ENCODE measurements around the gene MYO1E.
"Not testable (repeated sequence)": the region's sequence is repeated elsewhere in the genome, so short reads cannot be mapped to it uniquely, and the experiment has no call there.

MYO1E gene

DNA sequence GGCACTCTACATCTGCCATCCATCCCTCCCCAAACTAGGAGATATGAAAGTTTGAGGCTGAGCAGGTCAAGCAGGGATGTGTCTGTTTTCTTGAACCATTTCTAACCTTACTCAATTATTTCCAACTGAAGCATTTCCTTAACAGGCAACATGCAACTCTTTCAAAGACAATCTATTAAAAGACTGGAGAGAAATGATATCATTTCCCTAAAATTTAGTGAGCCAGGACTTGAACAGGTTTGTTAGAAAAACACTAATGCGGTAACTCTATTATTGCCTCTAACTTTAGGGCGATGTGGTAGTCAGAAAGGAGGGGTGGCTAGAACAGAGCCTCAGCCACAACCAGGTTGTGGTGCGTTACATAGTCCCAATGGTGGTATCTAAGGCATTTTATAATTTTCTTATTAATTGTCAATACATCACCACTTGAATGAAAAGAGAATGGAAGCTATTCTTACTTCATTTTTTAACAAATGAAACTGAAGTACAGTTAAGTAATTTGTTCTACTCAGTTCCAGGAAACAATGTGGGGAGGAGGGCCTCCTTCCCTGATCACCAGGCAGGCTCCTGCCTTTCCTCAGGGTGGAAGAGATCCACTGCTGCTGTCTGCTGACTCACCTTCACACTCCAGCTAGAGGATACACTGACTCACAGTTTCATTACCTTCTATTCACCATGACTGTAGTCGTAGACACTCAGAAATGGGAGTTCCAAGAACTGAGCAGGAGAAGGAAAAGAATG, 22.8 kb downstream of the MYO1E start:
- DNase-seq, result peak; percentile 34 to 45

DNA sequence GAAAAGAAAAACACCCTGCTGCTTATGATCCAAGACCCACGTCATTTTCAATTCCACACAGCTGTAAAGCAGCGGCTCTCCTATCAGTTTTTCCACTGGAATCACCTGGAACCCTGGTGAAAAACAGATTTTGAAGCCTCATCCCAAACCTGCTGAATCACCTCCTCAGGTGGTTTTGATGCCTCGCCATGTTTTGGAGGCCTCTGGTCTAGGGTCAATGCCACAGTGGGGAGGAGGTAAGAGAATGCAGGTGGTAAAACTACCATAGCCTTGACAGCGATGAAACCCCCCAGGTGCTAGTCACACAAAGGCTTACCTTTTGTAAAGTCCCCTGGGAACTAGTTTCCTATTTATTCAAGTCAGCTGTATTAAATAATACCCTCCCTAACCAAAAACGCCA, 24.8 kb downstream of the MYO1E start:
- no peak for DNase-seq

DNA sequence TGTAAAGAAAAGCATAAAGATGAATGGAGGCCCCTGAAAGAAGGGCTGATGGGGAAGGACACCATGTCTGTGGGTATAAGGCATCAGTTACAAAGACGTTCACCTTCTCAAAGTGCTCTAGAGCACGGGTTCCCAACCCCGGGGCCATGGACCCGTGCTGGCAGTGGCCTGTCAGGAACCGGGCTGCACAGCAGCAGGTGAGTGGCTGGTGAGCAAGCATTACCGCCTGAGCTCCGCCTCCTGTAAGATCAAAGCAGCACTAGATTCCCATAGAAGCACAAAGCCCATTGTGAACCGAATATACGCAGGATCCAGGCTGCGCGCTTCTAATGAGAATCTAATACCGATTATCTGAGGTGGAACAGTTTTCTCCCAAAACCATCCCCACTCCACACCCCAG, 25.7 kb downstream of the MYO1E start:
- no peak for DNase-seq

DNA sequence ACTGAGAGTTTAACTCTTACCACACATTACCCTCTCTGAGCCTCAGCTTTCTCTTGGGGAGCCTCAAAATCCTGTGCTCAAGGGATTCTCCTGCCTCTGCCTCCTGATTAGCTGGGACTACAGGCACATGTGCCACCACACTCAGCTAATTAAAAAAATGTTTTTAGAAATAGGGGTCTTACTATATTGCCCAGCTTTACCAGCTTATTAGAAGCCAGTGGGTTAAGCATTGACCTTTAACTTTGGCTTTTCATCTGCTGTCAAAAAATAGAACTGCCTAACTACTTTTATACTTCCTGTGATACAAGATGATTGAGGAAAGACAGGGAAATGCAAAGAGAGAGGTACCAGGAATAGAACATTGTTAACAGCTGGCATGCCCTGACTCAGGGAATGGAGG, 27.3 kb downstream of the MYO1E start:
- DNase-seq, result no peak

DNA sequence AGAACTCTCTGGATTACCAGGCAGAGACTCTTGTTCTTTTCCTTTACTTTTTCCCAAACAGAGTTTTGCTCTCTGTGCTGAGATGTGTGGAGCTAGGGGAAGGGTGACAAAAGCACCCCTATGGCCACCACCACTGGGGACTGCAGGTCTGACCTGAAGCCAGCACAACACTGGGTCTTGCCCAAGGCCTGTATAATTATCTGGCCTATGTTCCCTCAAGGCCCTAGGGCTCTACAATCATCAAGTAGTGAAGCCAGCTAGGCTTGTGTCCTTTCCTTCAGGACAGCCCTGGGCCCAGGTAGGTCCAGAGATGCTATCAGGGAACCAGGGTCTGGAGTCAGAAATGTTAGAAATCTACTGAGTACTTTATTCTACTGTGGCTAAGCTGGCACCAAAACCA, 28.4 kb downstream of the MYO1E start:
- DNase-seq, result no peak

DNA sequence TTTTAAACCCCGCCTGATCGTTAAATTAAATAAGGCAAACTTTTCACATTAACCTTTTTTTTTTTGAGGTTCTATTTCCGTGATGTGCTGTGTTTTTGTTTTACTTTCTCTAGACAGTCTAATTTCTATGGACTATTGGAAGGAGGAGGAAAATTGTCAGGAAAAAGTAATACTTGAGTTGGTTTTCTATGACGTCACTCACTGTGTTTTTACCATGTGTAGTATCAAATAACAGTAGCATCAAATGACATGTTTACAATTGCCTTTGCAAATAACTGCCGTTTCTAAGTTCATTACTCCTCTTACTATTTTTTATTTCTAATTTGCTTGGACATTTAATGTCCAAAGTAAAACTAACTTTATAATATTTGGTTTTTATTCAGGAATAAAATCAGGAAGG, 32.3 kb downstream of the MYO1E start:
- no peak for DNase-seq

DNA sequence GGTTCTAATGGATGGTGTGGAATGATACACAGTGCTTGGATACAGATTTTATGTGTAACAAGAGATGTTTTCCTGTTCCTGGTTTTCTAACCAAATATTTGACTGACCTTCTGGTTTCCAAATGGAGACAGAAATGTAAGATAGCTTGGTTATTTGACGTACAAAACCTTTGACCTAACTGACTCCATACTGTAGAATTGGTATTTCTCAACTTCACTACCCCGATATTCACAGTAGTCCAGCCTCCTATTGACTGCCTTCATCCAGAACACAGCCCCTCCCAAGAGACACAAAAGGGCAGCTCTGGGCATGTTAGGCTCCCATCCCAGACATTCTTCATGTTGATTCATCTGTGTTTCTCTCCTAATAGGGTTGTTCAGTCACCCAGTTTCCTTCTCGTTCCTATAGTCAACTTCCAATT, 33.4 kb downstream of the MYO1E start:
- no peak for DNase-seq

DNA sequence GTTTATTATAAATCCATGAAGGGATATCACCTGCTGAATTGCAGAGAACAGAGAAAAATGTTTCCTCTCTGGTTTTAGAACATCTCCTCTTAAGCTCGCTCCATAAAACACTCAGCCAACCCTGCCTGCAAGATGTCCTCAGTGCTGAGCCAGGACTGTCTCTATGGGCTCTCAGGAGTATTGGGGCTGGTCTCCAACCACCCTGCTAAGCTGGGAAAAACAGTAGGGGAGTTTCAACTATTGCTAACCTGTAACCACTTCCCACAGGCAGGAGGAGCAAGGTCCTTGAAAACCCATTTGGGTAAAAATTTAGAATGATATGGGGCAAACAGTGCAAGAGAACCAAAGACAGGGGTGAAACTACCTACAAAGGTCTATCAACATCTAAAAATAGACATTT, 34.3 kb downstream of the MYO1E start:
- no peak for DNase-seq

DNA sequence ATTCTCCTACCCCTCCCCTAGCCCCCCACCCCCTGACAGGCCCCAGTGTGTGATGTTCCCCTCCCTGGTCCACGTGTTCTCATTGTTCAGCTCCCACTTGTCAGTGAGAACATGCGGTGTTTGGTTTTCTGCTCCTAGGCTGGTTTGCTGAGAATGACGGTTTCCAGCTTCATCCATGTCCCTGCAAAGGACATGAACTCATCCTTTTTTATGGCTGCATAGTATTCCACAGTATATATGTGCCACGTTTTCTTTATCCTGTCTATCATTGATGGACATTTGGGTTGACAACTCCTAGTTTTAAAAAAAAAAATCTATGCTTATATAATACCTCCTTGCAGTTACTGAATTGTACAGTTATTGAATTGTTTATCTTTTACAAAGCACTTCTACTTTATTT, 35.9 kb downstream of the MYO1E start:
- not testable (repeated sequence) for DNase-seq

DNA sequence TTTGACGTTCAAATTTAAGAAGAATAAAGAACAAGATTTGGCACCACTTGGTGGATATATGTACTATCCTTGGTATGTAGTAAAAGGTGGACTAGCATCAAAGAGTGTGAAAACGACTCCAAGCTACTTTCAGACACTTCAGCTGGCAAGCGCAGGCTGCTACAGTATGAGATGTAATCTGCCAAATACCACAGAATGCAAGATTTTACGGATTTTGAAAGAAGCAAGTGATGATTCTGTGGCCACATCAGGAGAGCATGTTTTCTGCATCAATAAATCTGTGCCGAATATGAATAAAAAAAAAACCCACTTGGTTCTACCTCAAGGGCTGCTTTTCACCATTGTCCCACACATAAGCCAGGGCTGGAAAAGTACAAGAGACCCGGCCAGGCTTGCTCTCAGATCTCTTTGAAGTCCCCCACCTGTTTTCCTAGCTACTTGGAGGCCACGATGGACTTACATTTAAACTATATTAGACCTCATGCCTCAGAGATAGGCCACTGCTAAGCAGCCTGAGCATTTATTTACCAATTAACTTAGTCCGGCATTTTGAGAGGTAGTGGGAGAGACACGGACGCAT, 37.4 kb downstream of the MYO1E start:
- DNase-seq, result no peak

DNA sequence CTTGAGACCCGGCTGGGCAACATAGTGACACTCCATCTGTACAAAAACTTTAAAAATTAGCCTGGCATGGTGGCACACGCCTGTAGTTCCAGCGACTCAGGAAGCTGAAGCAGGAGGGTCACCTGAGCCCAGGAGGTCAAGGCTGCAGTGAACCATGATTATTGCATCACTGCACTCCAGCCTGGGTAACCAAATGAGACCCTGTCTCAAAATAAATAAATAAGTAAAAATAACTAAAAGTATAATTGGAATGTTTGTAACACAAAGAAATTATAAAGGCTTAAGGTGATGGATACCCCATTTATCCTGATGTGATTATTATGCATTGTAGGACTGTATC, 38.6 kb downstream of the MYO1E start:
- DNase-seq, result no peak

DNA sequence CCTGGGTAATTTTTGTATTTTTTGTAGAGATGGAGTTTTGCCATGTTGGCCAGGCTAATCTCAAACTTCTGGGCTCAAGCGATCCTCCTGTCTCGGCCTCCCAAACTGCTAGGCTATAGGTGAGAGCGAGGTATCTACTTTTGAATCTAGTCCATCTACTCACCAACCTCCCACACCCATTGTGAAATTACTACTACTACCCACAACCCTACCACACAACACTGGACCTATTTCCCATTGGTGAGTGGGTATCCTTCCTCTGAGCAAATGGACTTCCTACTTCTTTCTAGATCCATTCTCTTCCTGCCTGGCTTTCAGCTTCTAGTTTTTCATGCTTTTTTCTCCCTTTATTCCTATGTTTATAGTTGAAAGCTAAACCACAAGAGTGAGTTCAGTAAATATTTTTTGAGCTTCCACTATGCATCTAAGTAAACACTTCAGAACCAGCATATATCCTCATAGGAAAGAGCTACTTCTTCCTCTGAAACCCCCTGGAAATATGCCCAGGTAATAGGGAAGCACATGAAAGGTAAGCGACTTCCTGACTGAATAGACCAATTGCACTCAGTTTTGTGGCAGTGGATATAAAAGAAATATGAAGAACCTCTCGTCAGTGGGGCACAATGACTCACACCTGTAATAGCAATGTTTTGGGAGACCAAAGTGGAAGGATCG, 39.1 kb downstream of the MYO1E start:
- no peak for DNase-seq

DNA sequence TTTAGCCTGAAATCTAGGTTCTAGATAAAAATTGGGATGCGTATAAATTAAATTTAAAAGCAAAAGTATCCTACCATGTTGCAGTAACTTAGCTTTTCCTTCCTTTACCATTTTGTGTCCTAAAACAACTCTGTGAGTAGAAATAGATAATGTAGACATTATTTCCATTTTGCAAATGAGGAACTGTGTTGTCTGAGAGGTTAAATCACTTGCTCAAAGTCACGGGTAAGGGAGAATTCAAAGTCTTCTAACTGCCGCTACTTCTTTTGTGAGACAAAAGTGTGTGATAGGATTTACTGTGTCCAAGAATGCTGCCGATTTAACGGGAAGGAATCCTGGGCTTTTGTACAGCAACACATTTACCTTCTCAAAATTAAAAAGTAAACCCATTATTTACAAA, 40.7 kb downstream of the MYO1E start:
- no peak for DNase-seq

DNA sequence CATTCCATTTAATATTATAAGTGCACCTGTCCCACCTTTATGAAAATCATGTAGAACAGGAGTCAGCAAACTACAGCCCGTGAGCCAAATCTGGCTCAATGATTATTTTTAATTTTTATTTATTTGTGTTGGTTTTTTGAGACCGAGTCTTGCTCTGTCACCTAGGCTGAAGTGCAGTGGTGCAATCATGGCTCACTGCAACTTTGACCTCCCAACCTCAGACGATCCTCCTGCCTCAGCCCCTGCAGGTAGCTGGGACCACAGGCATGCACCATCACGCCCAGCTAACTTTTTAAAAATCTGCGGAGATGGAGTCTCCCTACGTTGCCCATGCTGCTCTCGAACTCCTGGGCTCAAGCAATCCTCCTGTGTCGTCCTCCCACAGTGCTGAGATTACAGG, 42.0 kb downstream of the MYO1E start:
- no peak for DNase-seq

DNA sequence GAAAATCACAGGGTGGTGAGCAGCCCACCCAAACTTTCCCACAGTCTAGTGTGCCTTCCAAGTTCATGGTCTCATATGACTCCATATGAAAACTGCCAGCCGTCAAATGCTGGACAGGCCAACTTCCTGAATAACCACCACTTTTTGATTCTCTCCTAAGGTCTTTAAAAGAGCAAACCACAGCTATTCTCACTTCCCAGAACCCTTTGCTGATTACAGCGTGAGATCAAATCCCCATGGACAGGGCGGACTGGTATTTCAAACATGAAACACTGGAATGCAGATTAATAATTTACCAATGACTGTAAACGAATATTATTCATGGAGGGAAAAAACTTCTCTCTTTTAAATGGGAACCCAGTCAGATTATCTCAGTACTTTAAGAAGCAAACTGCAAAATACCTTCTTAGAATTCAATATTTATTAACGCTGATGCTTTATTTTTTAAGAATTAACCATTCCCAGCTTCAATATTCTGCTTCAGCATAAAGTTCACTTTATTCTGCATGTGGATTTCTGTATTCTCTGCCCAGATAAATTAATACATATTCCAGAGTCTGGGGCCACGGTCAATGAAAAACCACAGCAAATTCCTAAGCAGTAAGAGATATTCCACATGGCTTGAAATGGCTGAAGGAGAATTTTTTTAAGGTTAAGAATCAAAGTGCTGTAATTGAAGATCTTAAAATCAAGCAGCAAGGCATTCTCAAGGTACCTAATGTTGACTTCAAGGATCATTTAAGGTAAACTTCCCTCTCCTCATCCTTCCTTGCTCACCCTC, 42.9 kb downstream of the MYO1E start:
- DNase-seq, result no peak

DNA sequence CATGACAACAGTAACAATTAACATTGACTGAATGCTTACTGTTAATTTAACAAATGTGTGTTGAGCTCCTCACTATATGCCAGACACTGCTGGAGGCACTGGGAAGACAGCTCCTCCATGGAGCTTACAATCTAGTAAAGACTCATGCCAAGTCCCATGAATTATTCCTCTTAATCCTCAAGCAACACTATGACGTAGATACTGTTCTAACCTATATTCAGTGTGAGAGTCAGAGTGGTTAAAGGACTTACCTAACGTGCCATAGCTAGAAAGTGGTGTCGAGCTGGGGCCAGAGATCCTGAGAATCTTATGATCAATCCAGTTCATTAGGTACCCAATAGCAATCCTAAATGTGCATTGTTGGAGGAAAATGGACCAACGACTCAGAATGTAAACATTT, 43.6 kb downstream of the MYO1E start:
- no peak for DNase-seq

DNA sequence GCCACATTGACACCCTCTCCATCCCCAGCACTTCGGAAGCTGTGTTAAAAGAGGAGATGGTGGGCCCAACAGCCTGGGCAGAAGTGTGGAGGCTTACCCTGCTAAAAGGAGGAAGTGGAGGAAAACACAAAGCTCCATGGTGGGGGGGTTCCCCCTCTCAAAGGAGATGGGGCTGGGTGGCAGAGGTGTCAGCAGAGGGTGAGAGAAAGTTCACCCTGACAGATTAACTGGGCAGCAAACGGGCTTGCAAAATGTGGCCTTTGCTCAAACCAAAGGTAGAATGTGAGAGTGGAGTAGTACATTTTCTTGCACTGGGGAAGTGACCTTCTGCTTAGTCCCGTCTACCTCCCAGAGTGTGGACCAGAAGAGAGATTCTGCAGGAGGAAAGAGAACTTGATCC, 44.7 kb downstream of the MYO1E start:
- DNase-seq, result no peak

DNA sequence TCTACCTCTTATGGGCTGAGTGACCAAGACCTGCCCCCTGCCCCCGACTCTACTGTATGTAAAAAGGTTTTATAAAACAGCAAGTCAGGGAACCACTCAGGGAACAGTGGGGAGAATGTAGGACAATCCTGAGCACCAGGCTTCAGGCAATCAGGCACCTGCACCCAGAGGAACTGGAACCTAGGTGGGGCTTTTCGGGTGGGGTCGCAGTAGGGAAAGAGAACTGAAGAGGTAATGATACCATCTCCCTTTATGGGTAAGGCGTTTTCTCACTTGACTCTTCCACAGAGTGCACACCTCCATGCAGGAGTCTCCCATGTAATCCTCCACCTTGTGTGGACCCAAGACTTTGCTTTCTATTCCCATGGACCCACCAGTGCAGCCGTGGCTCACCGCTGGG, 45.8 kb downstream of the MYO1E start:
- no peak for DNase-seq

DNA sequence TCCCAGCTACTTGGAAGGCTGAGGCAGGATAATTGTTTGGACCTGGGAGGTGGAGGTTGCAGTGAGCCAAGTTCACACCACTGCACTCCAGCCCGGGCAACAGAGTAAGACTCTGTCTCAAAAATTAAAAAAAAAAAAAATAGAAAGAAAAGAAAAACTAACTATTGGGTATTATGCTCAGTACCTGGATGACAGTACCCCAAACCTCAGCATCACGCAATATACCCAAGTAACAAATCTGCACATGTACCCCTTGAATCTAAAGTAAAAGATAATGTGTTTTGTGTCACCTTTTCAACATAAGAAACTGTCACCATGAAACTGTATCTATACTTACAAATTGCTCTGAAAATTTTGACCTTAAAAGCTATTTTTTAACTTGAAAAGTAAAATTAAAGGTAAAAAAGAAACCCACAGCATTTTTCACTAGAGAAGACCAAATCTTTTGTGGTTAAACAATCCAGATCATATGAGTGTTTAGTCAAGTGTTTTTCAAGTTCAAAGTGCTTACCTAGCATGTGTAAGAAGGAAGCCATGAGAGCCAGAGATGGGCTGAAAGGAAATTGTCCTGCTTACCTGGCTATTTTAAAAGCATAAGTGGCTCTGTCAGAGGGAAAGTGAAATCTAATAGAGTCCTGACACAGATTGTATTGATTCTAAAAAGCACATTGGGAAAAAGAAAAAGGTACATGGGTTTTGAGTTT, 50.5 kb downstream of the MYO1E start:
- DNase-seq, result no peak

DNA sequence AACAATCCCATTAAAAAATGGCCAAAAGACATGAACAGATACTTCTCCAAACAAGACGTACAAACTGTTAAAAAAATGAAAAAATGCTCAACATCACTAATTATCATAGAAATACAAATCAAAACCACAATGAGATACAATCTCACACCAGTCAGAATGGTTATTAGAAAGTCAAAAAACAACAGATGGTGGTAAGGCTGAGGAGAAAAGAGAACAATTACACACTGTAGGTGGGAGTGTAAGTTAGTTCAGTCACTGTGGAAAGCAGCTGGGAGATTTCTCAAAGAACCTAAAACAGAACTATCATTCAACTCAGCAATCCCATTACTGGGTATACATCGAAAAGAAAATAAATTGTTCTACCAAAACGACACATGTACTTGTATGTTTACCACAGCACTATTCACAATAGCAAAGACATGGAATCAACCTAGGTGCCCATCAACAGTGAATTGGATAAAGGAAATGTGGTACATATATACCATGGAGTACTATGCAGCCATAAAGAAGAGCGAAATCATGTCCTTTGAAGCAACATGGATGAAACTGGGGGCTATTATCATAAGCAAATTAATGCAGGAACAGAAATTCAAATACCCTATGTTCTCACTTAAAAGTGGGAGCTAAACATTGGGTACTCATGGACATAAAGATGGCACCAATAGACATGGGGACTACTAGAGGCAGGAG, 51.5 kb downstream of the MYO1E start:
- no peak for DNase-seq

DNA sequence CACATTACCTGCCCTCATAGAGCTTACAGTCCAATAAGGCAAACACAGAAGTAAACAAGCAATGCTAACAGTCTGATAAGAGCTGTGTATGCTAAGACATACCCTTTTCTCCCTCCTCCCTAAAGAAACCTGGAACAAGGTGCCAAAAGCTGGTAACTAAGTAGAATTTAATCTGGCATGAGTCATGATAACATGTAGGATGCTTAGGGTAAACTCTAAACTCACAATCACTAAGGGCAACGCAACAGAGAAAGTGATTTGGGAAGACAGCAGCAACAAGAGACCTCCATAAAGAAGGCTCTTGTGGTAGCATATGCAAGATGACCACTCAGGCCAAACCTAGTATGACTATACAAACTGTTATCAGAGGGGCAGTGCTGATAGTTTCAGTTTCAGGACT, 55.5 kb downstream of the MYO1E start:
- DNase-seq, result no peak

DNA sequence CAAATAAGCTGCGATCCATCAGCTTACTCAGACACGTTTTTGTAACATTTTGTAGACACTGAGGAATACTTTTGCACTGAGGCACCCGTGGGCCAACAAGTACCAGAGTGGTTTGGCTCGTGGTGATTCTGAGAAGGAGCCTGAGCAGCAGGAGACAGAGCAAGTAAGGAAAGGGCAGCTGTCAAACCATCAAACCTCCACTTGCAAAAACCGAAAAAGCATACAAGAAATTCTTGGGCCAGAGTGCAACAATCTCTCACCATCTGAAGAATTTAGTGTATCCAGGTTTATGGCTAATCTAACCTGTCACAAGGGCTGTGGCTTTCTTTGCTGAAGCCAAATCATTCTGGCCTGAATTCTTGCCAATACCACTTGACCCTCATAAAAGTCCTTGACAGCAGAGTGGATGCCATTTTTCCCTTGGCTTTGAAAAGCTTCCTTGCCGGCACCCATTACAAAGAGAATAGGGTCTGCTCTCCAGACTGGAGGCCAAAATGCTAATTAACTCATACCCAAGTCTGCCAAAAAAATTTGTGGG, 56.7 kb downstream of the MYO1E start:
- DNase-seq, result no peak

Data from activated T-cell treated with anti-CD3 and anti-CD28 coated beads, Interleukin-2, amount 50 U/mL, for 48 hours (primary cell).